Right atrium auricular region (tissue), 2 donors: ENCODE data around the gene AMBN. TPM values are rescaled to one million over a fixed set of nuclear protein-coding genes. Genes with fewer than 3 reads are reported as not detected.

Experiments used
- DNase-seq: peaks from one replicate; pipeline ENCODE4 v3.0.0-alpha.2; 2019; ENCODE audit warnings: low spot score
- H3K27ac ChIP-seq, 2 donors: fragments of 200-600 bp; sonication (generic); 1 replicate in 1 of 2; 2 replicates in 1 of 2; pipeline ENCODE4 v1.5.1; 2016 to 2019
- H3K27me3 ChIP-seq, 2 donors: fragments of 200-600 bp; sonication (generic); one replicate each; pipeline versions ENCODE4 v1.5.1 to v1.6.0; 2017 to 2019
- H3K36me3 ChIP-seq: fragments of 200-600 bp; sonication (generic); one replicate; pipeline ENCODE4 v1.5.1; 2016
- H3K4me1 ChIP-seq, 2 donors: fragments of 200-600 bp; sonication (generic); one replicate each; pipeline versions ENCODE4 v1.5.1 to v1.6.0; 2017 to 2019
- H3K4me3 ChIP-seq, 2 donors: fragments of 200-600 bp; sonication (generic); 1 replicate in 1 of 2; 2 replicates in 1 of 2; pipeline ENCODE4 v1.5.1; 2017 to 2019; ENCODE audit warnings: mild to moderate bottlenecking in 1 of 2, moderate library complexity in 1 of 2
- H3K9me3 ChIP-seq, 2 donors: fragments of 200-600 bp; sonication (generic); one replicate each; pipeline ENCODE4 v1.5.1; 2019
- total RNA-seq, 2 donors: library from RNA; depleted of rRNA; stranded (reverse); fragments of >200 nt; gene quantifications; one replicate each; pipeline ENCODE4 v1.1.0, GENCODE V29; 2016
- TF ChIP-seq, protein P1 (sequence below), 2 donors: fragments of 200-600 bp; sonication (generic); IDR thresholded peaks; one replicate each; pipeline ENCODE4 v1.5.1; 2019; ENCODE audit warnings: antibody characterized with exemption in 2 of 2

The AMBN gene, protein sequence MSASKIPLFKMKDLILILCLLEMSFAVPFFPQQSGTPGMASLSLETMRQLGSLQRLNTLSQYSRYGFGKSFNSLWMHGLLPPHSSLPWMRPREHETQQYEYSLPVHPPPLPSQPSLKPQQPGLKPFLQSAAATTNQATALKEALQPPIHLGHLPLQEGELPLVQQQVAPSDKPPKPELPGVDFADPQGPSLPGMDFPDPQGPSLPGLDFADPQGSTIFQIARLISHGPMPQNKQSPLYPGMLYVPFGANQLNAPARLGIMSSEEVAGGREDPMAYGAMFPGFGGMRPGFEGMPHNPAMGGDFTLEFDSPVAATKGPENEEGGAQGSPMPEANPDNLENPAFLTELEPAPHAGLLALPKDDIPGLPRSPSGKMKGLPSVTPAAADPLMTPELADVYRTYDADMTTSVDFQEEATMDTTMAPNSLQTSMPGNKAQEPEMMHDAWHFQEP
- not detected for total RNA-seq

DNA sequence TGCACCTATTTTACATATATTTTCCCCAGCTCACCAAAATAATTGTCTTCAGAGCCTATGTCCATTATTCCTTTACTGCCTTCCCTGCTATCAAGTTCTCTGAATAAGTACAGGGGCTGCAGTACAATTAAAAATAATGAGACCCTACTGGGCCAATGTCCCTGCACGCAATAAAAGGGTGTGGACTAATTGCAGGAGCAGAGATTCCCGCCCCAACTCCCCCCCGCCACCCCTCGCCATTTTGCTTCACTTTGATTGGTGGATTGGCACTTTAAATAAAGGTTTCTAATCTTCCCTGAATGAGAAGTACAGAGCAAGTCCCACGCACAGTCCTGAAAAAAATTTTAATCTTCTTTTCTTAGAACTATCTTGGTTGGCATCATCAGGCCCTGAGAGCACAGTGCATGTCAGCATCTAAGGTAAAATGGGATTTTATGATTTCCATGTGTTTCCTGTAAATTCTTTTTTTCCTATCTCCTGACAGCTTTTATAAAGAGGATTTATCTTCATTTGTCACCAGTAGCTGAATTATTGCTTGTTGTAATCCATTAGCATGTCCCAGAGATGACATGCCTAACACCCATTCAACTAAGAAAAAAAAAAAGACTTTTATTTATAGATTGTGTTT lies at the start of gene AMBN:
Gene AMBN, plus strand, starts transcription at position 302 of the 628 bp plus-strand sequence. Its CDS starts 103 bp downstream, at position 405.
- Histone ChIP-seq H3K9me3 (no peaks in the 10 kb centered on the region), H3K27ac (no peak within 1 kb of the TSS), H3K27me3 (no peaks in the 10 kb centered on the region), H3K4me3 (no peak within 1 kb of the TSS), H3K4me1 (no peaks in the 10 kb centered on the region), H3K36me3 (no peaks in the 10 kb centered on the region)
- no peak for DNase-seq
- TF ChIP-seq, protein P1, sequence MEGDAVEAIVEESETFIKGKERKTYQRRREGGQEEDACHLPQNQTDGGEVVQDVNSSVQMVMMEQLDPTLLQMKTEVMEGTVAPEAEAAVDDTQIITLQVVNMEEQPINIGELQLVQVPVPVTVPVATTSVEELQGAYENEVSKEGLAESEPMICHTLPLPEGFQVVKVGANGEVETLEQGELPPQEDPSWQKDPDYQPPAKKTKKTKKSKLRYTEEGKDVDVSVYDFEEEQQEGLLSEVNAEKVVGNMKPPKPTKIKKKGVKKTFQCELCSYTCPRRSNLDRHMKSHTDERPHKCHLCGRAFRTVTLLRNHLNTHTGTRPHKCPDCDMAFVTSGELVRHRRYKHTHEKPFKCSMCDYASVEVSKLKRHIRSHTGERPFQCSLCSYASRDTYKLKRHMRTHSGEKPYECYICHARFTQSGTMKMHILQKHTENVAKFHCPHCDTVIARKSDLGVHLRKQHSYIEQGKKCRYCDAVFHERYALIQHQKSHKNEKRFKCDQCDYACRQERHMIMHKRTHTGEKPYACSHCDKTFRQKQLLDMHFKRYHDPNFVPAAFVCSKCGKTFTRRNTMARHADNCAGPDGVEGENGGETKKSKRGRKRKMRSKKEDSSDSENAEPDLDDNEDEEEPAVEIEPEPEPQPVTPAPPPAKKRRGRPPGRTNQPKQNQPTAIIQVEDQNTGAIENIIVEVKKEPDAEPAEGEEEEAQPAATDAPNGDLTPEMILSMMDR (IDR thresholded peaks at IDR 0.05): no peak

DNA sequence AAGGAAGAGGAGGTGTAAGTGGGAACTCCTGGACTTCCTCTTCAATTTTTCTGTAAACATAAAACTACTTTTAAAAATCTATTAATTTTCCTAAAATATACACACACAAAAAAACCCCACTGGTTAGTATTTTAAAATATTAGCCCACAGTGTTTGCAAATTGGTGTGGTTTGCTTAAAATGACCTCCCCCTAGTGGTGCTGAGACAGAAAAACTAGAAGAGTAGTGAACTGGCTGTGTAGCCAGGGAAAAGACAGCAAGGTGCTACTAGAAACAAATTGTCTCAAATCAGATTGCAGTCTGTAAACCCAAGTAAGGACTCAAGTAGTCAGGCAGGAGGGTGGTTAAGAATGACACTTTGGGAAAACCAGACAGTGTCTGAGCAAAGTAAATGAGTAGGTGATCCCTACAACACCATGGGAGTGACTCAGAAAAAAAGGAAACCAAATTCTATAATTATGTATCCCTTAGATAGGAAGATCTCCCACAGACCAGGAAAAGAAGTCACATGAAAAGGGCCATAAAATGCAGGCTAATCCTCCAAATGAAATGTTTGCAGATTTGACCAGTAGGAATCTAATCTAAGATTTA lies 47.7 kb upstream of the AMBN start:
- no peak overlapping the region for H3K4me3 ChIP-seq
- H3K36me3 ChIP-seq: no peaks in the 10 kb centered on the region
- no peak for DNase-seq
- no peaks in the 10 kb centered on the region for H3K4me1 ChIP-seq
- no peak overlapping the region for H3K27ac ChIP-seq
- no peaks in the 10 kb centered on the region for H3K9me3 ChIP-seq
- no peaks in the 10 kb centered on the region for H3K27me3 ChIP-seq
- TF ChIP-seq, protein P1 (IDR thresholded peaks at IDR 0.05): peak in 1 of 2 donors; percentile 35

DNA sequence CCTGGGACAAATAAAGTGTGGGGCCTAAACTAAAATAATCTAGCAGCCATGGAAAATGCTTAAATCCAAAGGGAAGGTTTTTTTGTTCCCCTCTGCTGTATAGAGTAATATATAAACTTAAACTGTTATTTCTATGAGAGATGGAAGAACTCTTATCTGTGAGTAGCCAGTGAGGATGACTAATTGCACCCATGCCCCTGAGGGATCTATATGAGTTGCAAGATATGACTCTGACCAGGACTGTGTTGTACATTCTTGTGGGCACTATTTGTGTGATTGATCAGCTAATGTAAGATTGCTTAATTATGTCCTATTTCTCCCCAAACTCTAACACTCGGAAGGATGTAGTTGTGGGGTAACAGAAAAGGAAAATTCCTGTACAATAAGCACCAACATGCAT lies 35.2 kb upstream of the AMBN start:
- Histone ChIP-seq H3K4me3 (no peak overlapping the region), H3K27me3 (no peaks in the 10 kb centered on the region), H3K27ac (no peak overlapping the region), H3K9me3 (no peaks in the 10 kb centered on the region), H3K4me1 (no peaks in the 10 kb centered on the region), H3K36me3 (no peaks in the 10 kb centered on the region)
- no peak for DNase-seq
- TF ChIP-seq, protein P1 (IDR thresholded peaks at IDR 0.05): no peak

DNA sequence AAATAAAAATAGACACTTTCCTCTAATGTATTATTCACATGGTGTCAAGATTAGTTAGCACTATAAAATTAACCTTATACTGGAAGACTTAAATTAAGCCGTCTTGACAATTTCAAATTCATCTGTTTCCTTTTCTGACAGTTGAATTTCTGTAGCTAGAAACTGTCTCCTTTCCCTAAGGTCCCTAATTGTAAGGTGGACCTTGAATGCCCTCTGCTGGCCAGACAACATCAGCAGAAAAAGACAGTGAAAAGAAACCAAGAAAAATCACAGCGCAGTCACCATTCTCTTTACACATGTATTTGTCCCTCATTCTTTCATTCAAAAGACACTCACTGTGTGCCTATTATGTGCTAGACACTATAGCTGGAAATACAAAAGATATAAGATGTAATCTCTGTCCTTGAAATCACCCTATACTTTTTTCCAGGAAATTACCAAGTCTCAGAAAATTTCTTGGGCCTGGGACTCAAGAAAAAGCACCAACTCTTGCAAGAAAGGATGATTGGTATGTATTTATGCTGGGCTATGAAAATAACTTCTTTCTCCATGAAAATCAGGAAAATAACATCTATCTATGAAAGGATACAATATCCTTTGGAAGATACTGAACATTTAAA lies 32.7 kb upstream of the AMBN start:
- H3K27ac ChIP-seq: no peak overlapping the region
- H3K36me3 ChIP-seq: no peaks in the 10 kb centered on the region
- TF ChIP-seq, protein P1 (IDR thresholded peaks at IDR 0.05): peak in 1 of 2 donors; percentile 70
- no peaks in the 10 kb centered on the region for H3K27me3 ChIP-seq
- no peak for DNase-seq
- no peaks in the 10 kb centered on the region for H3K9me3 ChIP-seq
- no peaks in the 10 kb centered on the region for H3K4me1 ChIP-seq
- no peak overlapping the region for H3K4me3 ChIP-seq

DNA sequence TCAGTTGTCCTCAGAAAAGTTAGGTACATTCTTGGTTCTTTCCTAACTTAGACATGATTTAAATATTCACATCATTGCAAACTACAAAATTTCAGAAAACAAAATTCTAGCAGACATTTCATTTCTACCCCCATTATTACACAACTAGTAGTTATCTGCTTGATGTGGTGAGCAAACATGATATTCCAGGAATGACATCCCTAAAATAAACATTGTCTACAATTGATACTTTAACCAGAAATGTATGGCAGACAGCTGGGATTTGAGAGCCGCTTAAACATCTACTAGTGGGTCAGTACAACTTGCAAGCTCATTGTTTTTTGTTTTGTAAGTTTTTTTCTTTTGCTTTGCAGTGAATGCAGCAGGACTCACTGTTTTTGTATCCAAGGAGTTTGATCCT lies 32.1 kb upstream of the AMBN start:
- DNase-seq: no peak
- Histone ChIP-seq H3K4me1 (no peaks in the 10 kb centered on the region), H3K27me3 (no peaks in the 10 kb centered on the region), H3K9me3 (no peaks in the 10 kb centered on the region), H3K27ac (no peak overlapping the region), H3K4me3 (no peak overlapping the region), H3K36me3 (no peaks in the 10 kb centered on the region)
- TF ChIP-seq, protein P1 (IDR thresholded peaks at IDR 0.05): no peak
